GM12878 (cell line): ENCODE data around the gene SLC2A9. TPM values are rescaled to one million over a fixed set of nuclear protein-coding genes. Genes with fewer than 3 reads are reported as not detected.

Source experiments
- CEBPB ChIP-seq, 2 experiments: fragments of 150-350 bp in 1 of 2; IDR thresholded peaks; 2 replicates each; pipeline ENCODE4 v1.6.1; 2012 to 2014; ENCODE audit warnings: low read depth in 2 of 2, low read length in 2 of 2, borderline replicate concordance in 1 of 2, inconsistent platforms in 1 of 2
- CHD4 ChIP-seq: fragments of 200-600 bp; sonication (generic); IDR thresholded peaks from 2 replicates; pipeline ENCODE4 v1.6.1; 2016; ENCODE audit warnings: mild to moderate bottlenecking
- CREM ChIP-seq: IDR thresholded peaks from 2 replicates; pipeline ENCODE4 v1.6.1; 2014; ENCODE audit warnings: antibody characterized with exemption, low read depth
- CTCF ChIP-seq, 3 experiments: IDR thresholded peaks in 2 of 3; conservative IDR thresholded peaks in 1 of 3; 2 replicates each; pipeline ENCODE4 v1.5.1; 2011; ENCODE audit warnings: low read depth in 3 of 3, low read length in 3 of 3, mild to moderate bottlenecking in 3 of 3, control low read depth in 2 of 3, moderate library complexity in 2 of 3, inconsistent platforms in 1 of 3, mixed read lengths in 1 of 3; ENCODE audit not compliant: control insufficient read depth in 2 of 3, insufficient read depth in 1 of 3; ENCODE audit errors: extremely low read depth in 1 of 3
- HCFC1 ChIP-seq: fragments of 150-350 bp; IDR thresholded peaks from 2 replicates; pipeline ENCODE4 v1.6.1; 2014; ENCODE audit warnings: low read length
- HDAC2 ChIP-seq: fragments of 200-600 bp; sonication (generic); IDR thresholded peaks from 2 replicates; pipeline ENCODE4 v1.6.1; 2017
- IKZF1 ChIP-seq: fragments of 450-650 bp; conservative IDR thresholded peaks from 2 replicates; pipeline ENCODE4 v1.6.1; 2017; ENCODE audit warnings: antibody characterized with exemption, mild to moderate bottlenecking
- KDM1A ChIP-seq: fragments of 200-600 bp; sonication (generic); IDR thresholded peaks from 2 replicates; pipeline ENCODE4 v1.6.1; 2016; ENCODE audit warnings: borderline replicate concordance
- NKRF ChIP-seq: fragments of 450-650 bp; conservative IDR thresholded peaks from 2 replicates; pipeline ENCODE4 v1.6.1; 2017; ENCODE audit warnings: mild to moderate bottlenecking, moderate library complexity
- PAX5 ChIP-seq: IDR thresholded peaks from 2 replicates; pipeline ENCODE4 v1.6.1; 2011; ENCODE audit warnings: low read depth, low read length, borderline replicate concordance
- POLR2AphosphoS5 ChIP-seq: IDR thresholded peaks from 2 replicates; pipeline ENCODE4 v1.6.1; 2011; ENCODE audit warnings: mild to moderate bottlenecking, low read length, inconsistent platforms
- RAD21 ChIP-seq: IDR thresholded peaks from 2 replicates; pipeline ENCODE4 v1.6.1; 2011; ENCODE audit warnings: mild to moderate bottlenecking, low read depth, low read length, moderate library complexity; ENCODE audit not compliant: insufficient read depth
- RAD51 ChIP-seq: fragments of 450-650 bp; IDR thresholded peaks from 2 replicates; pipeline ENCODE4 v1.6.1; 2016; ENCODE audit warnings: moderate library complexity, mild to moderate bottlenecking, inconsistent platforms
- SMAD1 ChIP-seq: fragments of 450-650 bp; IDR thresholded peaks from 2 replicates; pipeline ENCODE4 v1.6.1; 2018; ENCODE audit warnings: mild to moderate bottlenecking, low read depth; ENCODE audit not compliant: partially characterized antibody
- SREBF2 ChIP-seq: IDR thresholded peaks from 2 replicates; pipeline ENCODE4 v1.6.1; 2012; ENCODE audit warnings: mild to moderate bottlenecking, low read length
- SRF ChIP-seq, 2 experiments: IDR thresholded peaks; 2 replicates each; pipeline ENCODE4 v1.6.1; 2011; ENCODE audit warnings: low read depth in 2 of 2, low read length in 2 of 2, mild to moderate bottlenecking in 1 of 2, moderate library complexity in 1 of 2
- SUZ12 ChIP-seq: fragments of 200-600 bp; sonication (generic); IDR thresholded peaks from one replicate; pipeline ENCODE4 v1.6.1; 2018; ENCODE audit warnings: antibody characterized with exemption, mild to moderate bottlenecking; ENCODE audit not compliant: unreplicated experiment
- TCF12 ChIP-seq: IDR thresholded peaks from 2 replicates; pipeline ENCODE4 v1.6.1; 2011; ENCODE audit warnings: low read depth, mild to moderate bottlenecking, low read length
- ZBED1 ChIP-seq: IDR thresholded peaks from 2 replicates; pipeline ENCODE4 v1.6.1; 2016; ENCODE audit warnings: borderline replicate concordance
- ZNF274 ChIP-seq: IDR thresholded peaks from one replicate; pipeline ENCODE4 v1.8.0; 2011; ENCODE audit not compliant: insufficient read length, insufficient read depth
- polyA plus RNA-seq, 11 experiments: library from polyadenylated mRNA; depleted of rRNA in 4 of 11; unstranded in 6 of 11; stranded (reverse) in 5 of 11; fragments of >200 nt; fragmentation: Nextera tagmentation in 4 of 11; fragmentation: Illumina TruSeq in 1 of 11; extraction: Ambion mirVana in 4 of 11; extraction: Trizol in 1 of 11; gene quantifications; 1 replicate in 1 of 11; 2 replicates in 10 of 11; pipeline versions ENCODE4 v1.2.1 to v1.2.3, GENCODE V29; 2011 to 2016; ENCODE audit warnings: inconsistent platforms in 2 of 11, missing spikeins in 2 of 11, low read depth in 1 of 11
- total RNA-seq, 4 experiments: library from RNA; depleted of rRNA in 3 of 4; stranded (reverse); fragments of >200 nt in 3 of 4; fragmentation: Illumina TruSeq in 1 of 4; extraction: Trizol in 1 of 4; gene quantifications; 2 replicates each; pipeline versions ENCODE4 v1.2.1 to v1.2.3, GENCODE V29; 2013 to 2021
- TF ChIP-seq, protein P1 (sequence below): fragments of 450-650 bp; IDR thresholded peaks from 2 replicates; pipeline ENCODE4 v1.6.1; 2014; ENCODE audit warnings: mild to moderate bottlenecking

The SLC2A9 gene
- total and polyA plus RNA-seq, 10 of the 15 experiments (the other 5 are each of a cell fraction or from before 2014, with no cell fraction given): 0.28 to 2.8 (median 1.2) TPM

- TF ChIP-seq SREBF2: no peak
- TF ChIP-seq CREM: peak; percentile 76
- TF ChIP-seq NKRF: peak; percentile 29; the same call in 1 of the 2 replicates
- TF ChIP-seq, protein P1, sequence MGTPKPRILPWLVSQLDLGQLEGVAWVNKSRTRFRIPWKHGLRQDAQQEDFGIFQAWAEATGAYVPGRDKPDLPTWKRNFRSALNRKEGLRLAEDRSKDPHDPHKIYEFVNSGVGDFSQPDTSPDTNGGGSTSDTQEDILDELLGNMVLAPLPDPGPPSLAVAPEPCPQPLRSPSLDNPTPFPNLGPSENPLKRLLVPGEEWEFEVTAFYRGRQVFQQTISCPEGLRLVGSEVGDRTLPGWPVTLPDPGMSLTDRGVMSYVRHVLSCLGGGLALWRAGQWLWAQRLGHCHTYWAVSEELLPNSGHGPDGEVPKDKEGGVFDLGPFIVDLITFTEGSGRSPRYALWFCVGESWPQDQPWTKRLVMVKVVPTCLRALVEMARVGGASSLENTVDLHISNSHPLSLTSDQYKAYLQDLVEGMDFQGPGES: 0 out of 2 replicates have a peak, but pooled peaks have one; percentile 15
- TF ChIP-seq RAD21: peak; percentile 86
- peak; percentile 68; the same call in 1 of the 2 replicates for TF ChIP-seq POLR2AphosphoS5
- no peak for TF ChIP-seq KDM1A
- no peak for TF ChIP-seq SMAD1
- peak; percentile 98 to 100 (median 99); a peak in 5 of 6 replicates for TF ChIP-seq CTCF (IDR thresholded peaks at IDR 0.05 in 2 of 3, conservative IDR thresholded peaks at IDR 0.05 in 1 of 3; ENCODE audit: control insufficient read depth in 2 of 3, extremely low read depth in 1 of 3, insufficient read depth in 1 of 3, low read depth in 3 of 3, low read length in 3 of 3)
- peak; percentile 48; the same call in 1 of the 2 replicates for TF ChIP-seq IKZF1
- 0 out of 4 replicates have a peak, but pooled peaks of 1 of the 2 experiments have one; percentile 13 for TF ChIP-seq SRF (IDR thresholded peaks at IDR 0.05; ENCODE audit: low read depth in 2 of 2, low read length in 2 of 2)
- TF ChIP-seq RAD51: 0 out of 2 replicates have a peak, but pooled peaks have one; percentile 49
- TF ChIP-seq SUZ12: no peak
- TF ChIP-seq TCF12: no peak
- no peak for TF ChIP-seq ZBED1
- TF ChIP-seq CEBPB (IDR thresholded peaks at IDR 0.05; ENCODE audit: borderline replicate concordance in 1 of 2, low read depth in 2 of 2, low read length in 2 of 2): no peak
- TF ChIP-seq HDAC2: no peak
- TF ChIP-seq ZNF274: no peak
- no peak for TF ChIP-seq CHD4
- TF ChIP-seq PAX5: no peak
- peak; percentile 23 for TF ChIP-seq HCFC1
Measured at GRCh38 chr4:10018818-10019461, 2.4 kb downstream of the SLC2A9 start (continued).
